ENCODE measurements around the gene ARHGAP26. TPM values are rescaled to one million over a fixed set of nuclear protein-coding genes. Genes with fewer than 3 reads are reported as not detected.

The ARHGAP26 gene
- total RNA-seq, 2 donors from 2014 or later: 27.5 to 80.7 TPM

DNA sequence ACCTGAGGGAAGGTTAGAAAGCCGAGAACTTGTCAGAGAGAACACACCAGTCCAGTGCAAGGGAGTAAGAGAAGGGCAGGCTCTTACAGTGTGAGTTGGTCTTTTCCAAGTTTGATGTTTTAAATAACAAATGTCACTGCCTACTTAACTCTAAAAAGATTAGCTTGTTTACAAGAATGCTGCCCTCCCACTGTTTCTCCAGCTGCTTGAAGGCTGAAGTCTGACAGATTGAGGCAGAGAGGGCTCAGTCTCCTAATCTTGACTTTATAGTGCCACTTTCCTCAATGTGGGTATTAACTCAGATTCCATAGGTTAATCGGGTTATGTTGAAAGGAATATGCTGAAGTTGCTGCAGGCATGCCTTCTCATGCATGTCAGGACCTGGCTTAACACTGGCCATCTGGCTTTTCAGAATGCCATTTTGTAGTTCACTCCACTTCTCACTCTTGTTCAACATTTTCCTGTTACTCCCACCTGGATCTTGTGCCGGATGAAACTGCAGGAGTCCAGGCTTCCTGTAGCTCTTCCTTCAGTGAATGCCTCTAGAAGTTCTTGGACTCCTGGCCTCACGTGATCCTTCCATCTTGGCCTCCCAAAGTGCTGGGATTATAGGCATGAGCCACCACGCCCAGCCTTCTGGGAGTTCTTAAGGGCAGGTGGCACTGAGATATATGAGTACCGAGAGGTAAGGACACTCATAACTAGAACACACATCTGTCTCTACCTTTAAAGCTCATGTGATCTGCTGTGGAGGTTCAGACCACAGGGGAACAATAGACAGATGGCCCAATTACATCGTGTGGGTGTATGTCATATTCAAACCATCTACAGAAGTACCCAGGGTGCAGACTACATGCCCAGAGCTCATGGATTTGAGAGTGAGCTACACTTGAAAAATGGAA, 249.7 kb downstream of the ARHGAP26 start:
- DNase-seq (ENCODE audit: low spot score): no peak
- no peaks in the 10 kb centered on the region for H3K36me3 ChIP-seq
- H3K4me3 ChIP-seq: no peak overlapping the region
- no peak for ATAC-seq (ENCODE audit: insufficient number of reproducible peaks, low FRiP score, low read depth)
- H3K4me1 ChIP-seq (ENCODE audit: control insufficient read depth in 1 of 2, low read depth in 2 of 2): peaks cover 8 to 13% of the 10 kb centered on the region in 2 donors
- no peaks in the 10 kb centered on the region for H3K27me3 ChIP-seq (replicated peaks; ENCODE audit: insufficient read depth)
- H3K27ac ChIP-seq: no peak overlapping the region
- TF ChIP-seq, protein P1, sequence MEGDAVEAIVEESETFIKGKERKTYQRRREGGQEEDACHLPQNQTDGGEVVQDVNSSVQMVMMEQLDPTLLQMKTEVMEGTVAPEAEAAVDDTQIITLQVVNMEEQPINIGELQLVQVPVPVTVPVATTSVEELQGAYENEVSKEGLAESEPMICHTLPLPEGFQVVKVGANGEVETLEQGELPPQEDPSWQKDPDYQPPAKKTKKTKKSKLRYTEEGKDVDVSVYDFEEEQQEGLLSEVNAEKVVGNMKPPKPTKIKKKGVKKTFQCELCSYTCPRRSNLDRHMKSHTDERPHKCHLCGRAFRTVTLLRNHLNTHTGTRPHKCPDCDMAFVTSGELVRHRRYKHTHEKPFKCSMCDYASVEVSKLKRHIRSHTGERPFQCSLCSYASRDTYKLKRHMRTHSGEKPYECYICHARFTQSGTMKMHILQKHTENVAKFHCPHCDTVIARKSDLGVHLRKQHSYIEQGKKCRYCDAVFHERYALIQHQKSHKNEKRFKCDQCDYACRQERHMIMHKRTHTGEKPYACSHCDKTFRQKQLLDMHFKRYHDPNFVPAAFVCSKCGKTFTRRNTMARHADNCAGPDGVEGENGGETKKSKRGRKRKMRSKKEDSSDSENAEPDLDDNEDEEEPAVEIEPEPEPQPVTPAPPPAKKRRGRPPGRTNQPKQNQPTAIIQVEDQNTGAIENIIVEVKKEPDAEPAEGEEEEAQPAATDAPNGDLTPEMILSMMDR (IDR thresholded peaks at IDR 0.05): no peak
- H3K9me3 ChIP-seq: no peaks in the 10 kb centered on the region

DNA sequence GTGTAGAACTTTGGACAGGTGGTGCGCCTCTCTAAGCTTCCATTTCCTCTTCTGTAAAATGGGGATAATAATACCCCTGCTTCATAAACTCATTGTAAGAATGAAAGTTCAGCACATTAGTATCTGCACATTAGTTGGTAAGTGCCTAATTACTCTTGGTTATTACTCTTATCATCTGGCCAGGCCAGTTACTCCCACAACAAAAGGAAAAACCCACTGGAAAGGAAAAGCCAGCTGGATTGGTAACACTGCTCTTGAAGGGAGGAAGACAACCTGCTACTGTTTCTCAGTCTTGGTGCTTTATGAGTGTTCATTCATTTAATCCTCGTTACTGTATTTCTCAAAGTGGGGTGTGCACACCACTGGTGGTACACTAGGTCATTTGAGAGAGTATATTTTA, 251.4 kb downstream of the ARHGAP26 start:
- peaks cover 8 to 13% of the 10 kb centered on the region in 2 donors for H3K4me1 ChIP-seq (ENCODE audit: control insufficient read depth in 1 of 2, low read depth in 2 of 2)
- no peaks in the 10 kb centered on the region for H3K27me3 ChIP-seq (replicated peaks; ENCODE audit: insufficient read depth)
- H3K9me3 ChIP-seq: no peaks in the 10 kb centered on the region
- no peaks in the 10 kb centered on the region for H3K36me3 ChIP-seq
- no peak overlapping the region for H3K27ac ChIP-seq
- TF ChIP-seq, protein P1 (IDR thresholded peaks at IDR 0.05): no peak
- H3K4me3 ChIP-seq: no peak overlapping the region
- DNase-seq (ENCODE audit: low spot score) (no peak), ATAC-seq (ENCODE audit: insufficient number of reproducible peaks, low FRiP score, low read depth) (no peak)

DNA sequence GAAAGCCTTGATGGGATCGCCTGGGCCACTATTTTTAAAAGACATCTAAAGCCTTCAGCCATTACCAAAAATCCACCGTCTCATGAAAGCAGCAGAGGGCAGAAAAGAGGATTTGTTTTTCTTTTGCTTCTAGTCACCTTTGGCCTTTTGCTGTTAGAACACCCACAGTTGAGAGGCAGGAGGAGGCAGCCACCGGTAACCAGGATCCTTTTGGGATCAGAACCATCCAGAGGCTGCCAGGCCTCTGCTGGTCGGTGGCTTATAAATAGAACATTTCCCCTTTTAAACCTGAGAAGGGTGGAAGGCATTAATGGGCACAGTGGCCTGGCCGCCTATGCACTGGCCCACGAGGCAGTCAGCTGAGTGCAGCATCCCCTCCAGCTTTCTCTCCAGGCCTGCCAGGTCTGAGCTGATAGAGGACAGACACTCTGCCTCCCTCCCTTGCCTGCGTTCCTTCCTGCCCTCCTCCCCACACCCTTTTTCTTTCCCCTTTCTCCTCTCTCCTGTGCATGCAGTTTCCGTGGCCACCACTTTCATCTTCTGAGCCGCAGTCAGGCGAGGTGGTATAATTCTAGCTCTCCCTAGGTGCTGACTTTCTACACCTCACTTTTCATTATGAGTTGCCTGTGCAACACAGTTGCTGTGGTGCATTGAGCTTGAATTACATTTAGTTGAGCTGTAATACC, 253.4 kb downstream of the ARHGAP26 start:
- Histone ChIP-seq H3K27ac (peak overlapping the region in 1 of 2 donors; percentile 15), H3K4me1 (ENCODE audit: control insufficient read depth in 1 of 2, low read depth in 2 of 2) (peaks cover 8 to 13% of the 10 kb centered on the region in 2 donors), H3K27me3 (replicated peaks; ENCODE audit: insufficient read depth) (no peaks in the 10 kb centered on the region), H3K4me3 (no peak overlapping the region), H3K36me3 (no peaks in the 10 kb centered on the region), H3K9me3 (no peaks in the 10 kb centered on the region)
- TF ChIP-seq, protein P1 (IDR thresholded peaks at IDR 0.05): no peak
- ATAC-seq (ENCODE audit: insufficient number of reproducible peaks, low FRiP score, low read depth) (peak; percentile 48), DNase-seq (ENCODE audit: low spot score) (no peak)

- no peak for ATAC-seq (ENCODE audit: insufficient number of reproducible peaks, low FRiP score, low read depth)
- Histone ChIP-seq H3K27ac (no peak overlapping the region), H3K36me3 (no peaks in the 10 kb centered on the region), H3K4me1 (ENCODE audit: control insufficient read depth in 1 of 2, low read depth in 2 of 2) (peaks cover 8 to 13% of the 10 kb centered on the region in 2 donors), H3K9me3 (no peaks in the 10 kb centered on the region), H3K27me3 (replicated peaks; ENCODE audit: insufficient read depth) (no peaks in the 10 kb centered on the region), H3K4me3 (no peak overlapping the region)
- DNase-seq (ENCODE audit: low spot score): no peak
- TF ChIP-seq, protein P1 (IDR thresholded peaks at IDR 0.05): no peak
These were observed 254.2 kb downstream of the ARHGAP26 start for GRCh38 chr5:143024228-143024920.

GRCh38 chr5:143025376-143025775, 255.2 kb downstream of the ARHGAP26 start:
- ATAC-seq (ENCODE audit: insufficient number of reproducible peaks, low FRiP score, low read depth): no peak
- Histone ChIP-seq H3K27ac (no peak overlapping the region), H3K27me3 (replicated peaks; ENCODE audit: insufficient read depth) (no peaks in the 10 kb centered on the region), H3K36me3 (no peaks in the 10 kb centered on the region), H3K9me3 (no peaks in the 10 kb centered on the region), H3K4me1 (ENCODE audit: control insufficient read depth in 1 of 2, low read depth in 2 of 2) (peaks cover 8 to 13% of the 10 kb centered on the region in 2 donors), H3K4me3 (no peak overlapping the region)
- TF ChIP-seq, protein P1 (IDR thresholded peaks at IDR 0.05): no peak
- DNase-seq (ENCODE audit: low spot score): no peak

Measured in thoracic aorta (tissue), 2 donors.